Suprapubic skin (tissue), 4 donors: ENCODE results near the gene NDE1.

Experiments used
- CTCF ChIP-seq, 2 donors: fragments of 200-600 bp in 1 of 2; fragments of 450-650 bp in 1 of 2; sonication (generic) in 1 of 2; IDR thresholded peaks; one replicate each; pipeline ENCODE4 v1.5.1; 2016 to 2019; ENCODE audit warnings: antibody characterized with exemption in 2 of 2, mild to moderate bottlenecking in 1 of 2, moderate library complexity in 1 of 2
- EP300 ChIP-seq: sonication (generic); formaldehyde crosslinking; IDR thresholded peaks from one replicate; pipeline ENCODE4 v1.6.1; 2017; ENCODE audit warnings: antibody characterized with exemption
- POLR2A ChIP-seq, 2 donors: fragments of 450-650 bp; IDR thresholded peaks; one replicate each; pipeline ENCODE4 v1.6.1; 2017; ENCODE audit warnings: antibody characterized with exemption in 2 of 2, mild to moderate bottlenecking in 2 of 2, moderate library complexity in 2 of 2
- POLR2AphosphoS5 ChIP-seq, 3 donors: sonication (generic); formaldehyde crosslinking; IDR thresholded peaks; one replicate each; pipeline ENCODE4 v1.6.1; 2017; ENCODE audit warnings: antibody characterized with exemption in 3 of 3

GRCh38 chr16:15631730-15632409 is 18.2 kb upstream of the NDE1 start:
- TF ChIP-seq CTCF (IDR thresholded peaks at IDR 0.05) (no peak), POLR2AphosphoS5 (IDR thresholded peaks at IDR 0.05) (no peak), POLR2A (IDR thresholded peaks at IDR 0.05) (no peak), EP300 (no peak)
